Nephron (organoid): ENCODE data around the gene PACS1.
A peak's percentile ranks its signal among the peaks of the same experiment; 100 is the strongest.

Experiments used
- H3K27ac Mint-ChIP-seq, 3 experiments: 2 replicates each; pipeline ENCODE4 v1.8.0; 2020; ENCODE audit warnings: mixed read lengths in 3 of 3, mild to moderate bottlenecking in 2 of 3, moderate library complexity in 1 of 3
- H3K27me3 Mint-ChIP-seq: 2 replicates; pipeline ENCODE4 v1.8.0; 2021; ENCODE audit warnings: low read depth, mild to moderate bottlenecking, moderate library complexity, mixed read lengths
- H3K36me3 Mint-ChIP-seq: 2 replicates; pipeline ENCODE4 v1.8.0; 2020; ENCODE audit warnings: low read depth, mixed read lengths
- H3K4me1 Mint-ChIP-seq: 2 replicates; pipeline ENCODE4 v1.8.0; 2020; ENCODE audit warnings: mixed read lengths
- H3K4me3 Mint-ChIP-seq, 3 experiments: 2 replicates each; pipeline ENCODE4 v1.8.0; 2020; ENCODE audit warnings: mild to moderate bottlenecking in 3 of 3, mixed read lengths in 3 of 3, moderate library complexity in 2 of 3
- H3K9me3 Mint-ChIP-seq: 2 replicates; pipeline ENCODE4 v1.8.0; 2020; ENCODE audit warnings: mixed read lengths
- TF ChIP-seq, protein P1 (sequence below), 3 experiments: fragments of 200-600 bp; sonication (generic); IDR thresholded peaks; one replicate each; pipeline ENCODE4 v1.5.0; 2021; ENCODE audit warnings: antibody characterized with exemption in 3 of 3; ENCODE audit not compliant: unreplicated experiment in 3 of 3

The PACS1 gene

GRCh38 chr11:66225066-66225465 lies 155.0 kb downstream of the PACS1 start:
- no peaks in the 10 kb centered on the region for H3K27me3 Mint-ChIP-seq
- H3K9me3 Mint-ChIP-seq = no peaks in the 10 kb centered on the region
- H3K4me1 Mint-ChIP-seq = peaks cover 11% of the 10 kb centered on the region
- H3K4me3 Mint-ChIP-seq = no peak overlapping the region
- peaks cover 22% of the 10 kb centered on the region for H3K36me3 Mint-ChIP-seq
- no peak overlapping the region for H3K27ac Mint-ChIP-seq
- TF ChIP-seq, protein P1, sequence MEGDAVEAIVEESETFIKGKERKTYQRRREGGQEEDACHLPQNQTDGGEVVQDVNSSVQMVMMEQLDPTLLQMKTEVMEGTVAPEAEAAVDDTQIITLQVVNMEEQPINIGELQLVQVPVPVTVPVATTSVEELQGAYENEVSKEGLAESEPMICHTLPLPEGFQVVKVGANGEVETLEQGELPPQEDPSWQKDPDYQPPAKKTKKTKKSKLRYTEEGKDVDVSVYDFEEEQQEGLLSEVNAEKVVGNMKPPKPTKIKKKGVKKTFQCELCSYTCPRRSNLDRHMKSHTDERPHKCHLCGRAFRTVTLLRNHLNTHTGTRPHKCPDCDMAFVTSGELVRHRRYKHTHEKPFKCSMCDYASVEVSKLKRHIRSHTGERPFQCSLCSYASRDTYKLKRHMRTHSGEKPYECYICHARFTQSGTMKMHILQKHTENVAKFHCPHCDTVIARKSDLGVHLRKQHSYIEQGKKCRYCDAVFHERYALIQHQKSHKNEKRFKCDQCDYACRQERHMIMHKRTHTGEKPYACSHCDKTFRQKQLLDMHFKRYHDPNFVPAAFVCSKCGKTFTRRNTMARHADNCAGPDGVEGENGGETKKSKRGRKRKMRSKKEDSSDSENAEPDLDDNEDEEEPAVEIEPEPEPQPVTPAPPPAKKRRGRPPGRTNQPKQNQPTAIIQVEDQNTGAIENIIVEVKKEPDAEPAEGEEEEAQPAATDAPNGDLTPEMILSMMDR (IDR thresholded peaks at IDR 0.05; ENCODE audit: unreplicated experiment in 3 of 3) = no peak

DNA sequence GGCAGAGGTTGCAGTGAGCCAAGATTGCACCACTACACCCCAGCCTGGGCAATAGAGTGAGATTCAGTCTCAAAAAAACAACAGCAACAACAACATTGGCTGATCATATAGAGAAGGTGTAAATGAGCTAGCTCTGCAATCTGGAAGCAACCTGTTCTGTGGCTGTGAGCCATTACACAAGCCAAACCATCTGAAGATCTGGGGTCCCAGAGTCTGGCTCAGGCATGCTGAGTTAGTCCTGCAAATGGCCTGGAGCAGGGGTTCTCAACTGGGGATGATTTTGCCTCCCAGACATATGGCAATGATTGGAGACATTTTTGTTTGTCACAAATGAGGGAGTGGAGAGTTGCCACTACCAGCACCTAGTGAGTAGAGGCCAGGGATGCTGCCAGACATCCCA lies 156.0 kb downstream of the PACS1 start:
- no peak overlapping the region for H3K27ac Mint-ChIP-seq

DNA sequence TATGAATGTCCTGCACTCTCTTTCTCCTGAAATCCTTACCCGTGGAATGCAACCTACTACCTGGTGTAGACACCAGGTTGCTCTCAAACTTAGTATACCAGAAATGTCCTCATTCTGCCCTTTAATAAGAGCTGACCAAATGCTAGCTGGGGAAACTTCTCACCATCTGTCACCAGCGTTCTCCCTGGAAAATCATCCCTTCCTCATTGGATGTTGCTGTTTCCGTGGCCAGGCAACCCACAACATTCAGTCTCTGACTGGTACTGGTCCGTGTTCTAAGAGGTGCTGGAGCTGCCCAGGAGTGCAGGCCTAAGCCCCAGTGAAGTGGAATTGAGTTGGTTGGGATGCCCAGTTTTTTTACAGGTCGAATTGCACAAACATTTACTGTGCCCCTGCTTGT lies 157.6 kb downstream of the PACS1 start:
- Mint-ChIP-seq H3K36me3 (peaks cover 27% of the 10 kb centered on the region), H3K4me1 (peaks cover 11% of the 10 kb centered on the region)

More for the DNA sequence above, 156.0 kb downstream of the PACS1 start:
- H3K4me1 Mint-ChIP-seq = peaks cover 11% of the 10 kb centered on the region
- TF ChIP-seq, protein P1 (IDR thresholded peaks at IDR 0.05; ENCODE audit: unreplicated experiment in 3 of 3) = no peak
- H3K9me3 Mint-ChIP-seq = no peaks in the 10 kb centered on the region
- H3K4me3 Mint-ChIP-seq = no peak overlapping the region
- H3K27me3 Mint-ChIP-seq = peaks cover 4% of the 10 kb centered on the region
- peaks cover 25% of the 10 kb centered on the region for H3K36me3 Mint-ChIP-seq

GRCh38 chr11:66228521-66228920 lies 158.4 kb downstream of the PACS1 start:
- H3K4me3 Mint-ChIP-seq = no peak overlapping the region
- H3K27ac Mint-ChIP-seq = peak overlapping the region in 2 of 3 experiments; percentile 10 to 74
- TF ChIP-seq, protein P1 (IDR thresholded peaks at IDR 0.05; ENCODE audit: unreplicated experiment in 3 of 3) = no peak
- H3K27me3 Mint-ChIP-seq = peaks cover 4% of the 10 kb centered on the region
- H3K36me3 Mint-ChIP-seq = peaks cover 35% of the 10 kb centered on the region
- H3K9me3 Mint-ChIP-seq = no peaks in the 10 kb centered on the region
- H3K4me1 Mint-ChIP-seq = peaks cover 11% of the 10 kb centered on the region

More for the DNA sequence above, 157.6 kb downstream of the PACS1 start:
- TF ChIP-seq, protein P1 (IDR thresholded peaks at IDR 0.05; ENCODE audit: unreplicated experiment in 3 of 3) = no peak
- Mint-ChIP-seq H3K27me3 (peaks cover 4% of the 10 kb centered on the region), H3K27ac (no peak overlapping the region), H3K4me3 (no peak overlapping the region), H3K9me3 (no peaks in the 10 kb centered on the region)

DNA sequence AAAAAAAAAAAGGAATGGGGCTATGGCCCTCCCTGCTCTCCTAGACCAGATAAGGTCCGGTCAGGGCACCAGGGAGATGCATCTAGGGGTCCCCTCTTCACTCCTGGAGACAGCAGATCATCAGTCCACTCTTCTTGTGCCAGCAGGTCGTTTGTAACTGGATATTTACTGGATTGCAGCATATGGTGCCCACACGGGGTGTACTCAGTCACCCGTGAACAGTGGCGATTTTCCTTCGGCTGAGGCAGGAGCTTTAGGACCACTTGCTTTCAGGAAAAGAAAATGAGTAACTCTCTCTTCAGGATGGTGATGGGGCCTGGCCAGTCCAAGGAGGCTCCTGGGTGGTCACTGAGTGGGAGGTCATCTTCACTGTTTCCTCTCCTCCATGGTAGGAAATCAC lies 160.1 kb downstream of the PACS1 start:
- no peak overlapping the region for H3K4me3 Mint-ChIP-seq
- peaks cover 6% of the 10 kb centered on the region for H3K4me1 Mint-ChIP-seq
- TF ChIP-seq, protein P1 (IDR thresholded peaks at IDR 0.05; ENCODE audit: unreplicated experiment in 3 of 3) = no peak
- H3K9me3 Mint-ChIP-seq = no peaks in the 10 kb centered on the region
- peaks cover 46% of the 10 kb centered on the region for H3K36me3 Mint-ChIP-seq
- peaks cover 4% of the 10 kb centered on the region for H3K27me3 Mint-ChIP-seq
- H3K27ac Mint-ChIP-seq = no peak overlapping the region

DNA sequence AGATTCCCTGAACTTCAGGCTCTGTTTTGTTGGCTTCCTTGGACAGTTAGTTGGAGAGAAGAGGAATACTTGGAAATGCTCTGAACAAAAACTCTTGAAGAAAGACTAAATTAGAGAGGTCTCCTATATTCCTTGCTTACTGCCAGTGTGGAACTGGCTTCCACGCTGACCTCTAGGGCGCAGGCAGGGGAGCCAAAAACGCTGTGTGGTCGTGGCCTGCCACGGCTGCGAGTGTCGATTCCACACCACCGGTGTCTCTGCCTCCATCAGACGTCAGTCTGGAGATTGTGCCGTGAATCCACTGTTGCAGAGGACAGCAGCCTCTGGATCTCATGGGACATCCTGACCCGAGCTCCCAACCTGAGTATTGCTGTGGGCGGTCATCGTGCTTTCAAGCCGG lies 160.9 kb downstream of the PACS1 start:
- H3K9me3 Mint-ChIP-seq = no peaks in the 10 kb centered on the region
- H3K36me3 Mint-ChIP-seq = peaks cover 54% of the 10 kb centered on the region
- H3K27ac Mint-ChIP-seq = no peak overlapping the region
- no peak overlapping the region for H3K4me3 Mint-ChIP-seq
- TF ChIP-seq, protein P1 (IDR thresholded peaks at IDR 0.05; ENCODE audit: unreplicated experiment in 3 of 3) = no peak
- H3K27me3 Mint-ChIP-seq = peaks cover 4% of the 10 kb centered on the region
- H3K4me1 Mint-ChIP-seq = peaks cover 6% of the 10 kb centered on the region
